Mesenteric fat pad (tissue), 1 donor: Measurements from ENCODE around the gene RAPGEF1. TPM values are rescaled to one million over a fixed set of nuclear protein-coding genes. Genes with fewer than 3 reads are reported as not detected.

Experiments
- DNase-seq: peaks from one replicate; pipeline ENCODE4 v3.0.0-alpha.2; 2020; ENCODE audit warnings: low spot score
- total RNA-seq: library from RNA; stranded (reverse); fragmentation: NEBNext Ultra II Directional; extraction: Animal tissue kit (Norgen Biotek cat#: 25700); gene quantifications from one replicate; pipeline ENCODE4 v1.2.1, GENCODE V29; 2021
- donor health status: DM: yes; HTN: yes; CAD: no.

Gene RAPGEF1
- total RNA-seq, 1 donor from 2014 or later: 106 TPM

DNA sequence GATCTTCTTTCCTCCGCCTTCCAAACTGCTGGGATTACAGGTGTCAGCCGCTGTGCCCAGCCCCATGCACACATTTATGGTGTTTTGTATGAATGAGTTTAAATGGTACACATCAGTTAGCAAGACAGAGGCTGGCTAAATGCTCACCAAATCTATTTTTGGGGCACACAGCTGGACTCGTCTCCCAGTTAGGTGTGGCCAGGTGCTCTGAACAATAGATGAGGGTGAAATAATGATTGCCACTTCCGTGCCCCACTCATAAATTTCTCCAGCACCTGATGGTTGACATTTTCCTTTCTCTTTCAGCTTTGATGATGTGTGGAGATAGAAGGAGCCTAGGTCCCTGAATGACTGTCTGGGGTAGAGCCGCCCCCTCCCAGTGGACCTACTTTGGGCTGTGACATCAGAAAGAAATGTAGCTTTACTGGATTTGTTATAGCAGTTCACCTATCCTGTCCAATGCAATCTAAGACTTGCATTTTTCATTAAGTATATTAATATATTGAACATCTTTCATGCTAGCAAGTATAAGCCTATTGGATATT lies 8.6 kb upstream of the RAPGEF1 start:
- no peak for DNase-seq

DNA sequence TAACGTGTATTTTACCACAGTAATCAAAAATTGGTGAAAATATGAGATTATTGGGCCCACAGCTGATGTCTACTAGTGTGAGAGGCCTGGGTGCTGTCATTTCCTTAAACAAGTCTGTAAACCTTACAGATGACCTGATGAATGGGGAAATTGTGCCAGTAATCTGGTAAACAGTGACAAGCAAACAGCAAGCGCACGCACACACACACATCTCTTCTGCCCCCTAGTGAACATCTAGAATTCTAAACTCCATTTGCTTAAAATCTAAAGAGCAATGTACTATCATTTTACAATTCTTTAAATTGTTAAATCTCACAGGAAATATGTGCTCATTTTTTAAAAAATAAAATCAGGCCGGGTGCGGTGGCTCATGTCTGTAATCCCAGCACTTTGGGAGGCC lies 7.5 kb upstream of the RAPGEF1 start:
- DNase-seq: no peak

DNA sequence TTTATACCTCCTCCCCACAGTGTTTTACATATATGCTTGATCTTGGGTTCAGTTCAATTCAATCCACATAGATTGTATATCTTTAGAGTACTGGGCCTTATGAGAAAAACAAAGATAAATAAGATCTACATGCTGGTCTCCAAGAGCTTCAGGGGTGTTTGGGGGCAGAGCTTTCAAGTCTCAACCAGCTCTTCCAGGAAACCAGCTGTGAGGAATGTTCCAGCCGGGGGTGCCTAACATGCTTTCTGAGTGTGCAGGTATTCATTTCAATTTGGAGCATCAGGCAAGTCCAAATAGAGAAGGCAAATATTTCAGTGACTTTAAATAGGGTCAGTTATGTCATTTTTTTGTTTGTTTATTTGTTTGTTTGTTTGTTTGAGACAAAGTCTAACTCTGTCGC lies 5.7 kb upstream of the RAPGEF1 start:
- no peak for DNase-seq

DNA sequence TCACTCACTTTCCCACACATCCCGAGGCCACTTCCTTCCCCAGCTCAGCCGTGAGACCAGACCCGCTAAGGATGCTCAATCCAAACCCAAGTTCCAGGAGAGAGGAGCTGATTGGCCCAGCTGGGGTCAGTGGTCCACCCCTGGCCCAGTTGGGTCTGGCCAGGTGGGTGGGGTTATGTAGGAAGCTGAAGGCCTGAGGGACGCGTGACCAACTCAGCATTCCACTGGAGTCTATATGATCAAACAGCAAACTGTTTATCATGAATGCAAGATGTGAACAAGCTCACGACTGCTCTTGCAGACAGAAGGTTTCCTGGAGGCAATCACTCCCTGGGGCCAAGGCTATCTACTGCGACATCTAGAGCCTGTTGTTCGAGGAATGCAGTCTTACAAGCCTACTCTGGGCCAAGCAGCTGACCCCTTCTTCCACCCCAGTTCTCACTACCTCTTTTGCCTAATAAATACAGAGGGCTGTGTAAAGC lies 4.9 kb upstream of the RAPGEF1 start:
- no peak for DNase-seq

DNA sequence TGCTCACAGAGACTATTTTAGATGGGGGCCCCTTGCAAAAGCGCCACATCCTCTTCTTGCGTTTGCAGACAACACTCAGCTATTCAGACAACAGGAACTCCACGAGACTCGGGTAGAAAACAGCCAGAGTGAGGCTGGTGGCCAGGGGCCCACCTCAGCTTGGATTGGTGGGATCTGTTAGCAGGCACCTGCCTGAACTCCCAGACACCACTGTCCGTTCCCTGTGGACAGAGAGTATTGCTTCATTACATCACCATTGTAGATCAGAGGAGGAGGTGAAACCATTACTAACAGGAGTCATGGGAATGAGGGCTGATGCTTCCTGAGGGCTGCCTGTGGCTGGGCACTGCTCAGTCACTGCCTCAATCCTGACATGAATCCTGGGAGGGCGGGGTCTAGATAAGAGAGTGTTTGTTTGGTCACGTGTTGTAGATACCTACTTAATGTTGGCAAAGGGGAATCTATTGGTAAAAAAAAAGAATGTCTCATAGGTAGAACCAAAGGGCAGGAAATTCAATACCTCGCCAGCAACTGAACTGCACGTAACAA lies 4.4 kb upstream of the RAPGEF1 start:
- no peak for DNase-seq

DNA sequence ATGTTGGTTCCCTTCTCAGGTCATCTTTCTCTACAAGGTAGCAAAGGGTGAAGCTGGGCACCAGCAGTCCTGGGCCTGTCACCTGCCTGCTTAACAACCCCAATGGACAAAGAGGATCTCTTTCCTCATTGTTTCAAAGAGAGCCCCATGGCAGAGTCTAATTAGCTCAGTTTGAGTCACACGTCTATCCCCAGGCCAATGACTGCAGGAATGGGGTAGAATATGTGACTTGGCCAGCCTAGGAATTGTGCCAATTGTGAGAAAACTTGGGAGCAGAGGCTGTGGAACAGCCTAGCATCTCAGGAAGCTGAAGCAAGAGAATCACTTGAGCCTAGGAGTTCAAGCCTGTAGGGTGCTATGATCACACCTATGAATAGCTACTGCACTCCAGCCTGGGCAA lies 3.6 kb upstream of the RAPGEF1 start:
- DNase-seq: no peak

DNA sequence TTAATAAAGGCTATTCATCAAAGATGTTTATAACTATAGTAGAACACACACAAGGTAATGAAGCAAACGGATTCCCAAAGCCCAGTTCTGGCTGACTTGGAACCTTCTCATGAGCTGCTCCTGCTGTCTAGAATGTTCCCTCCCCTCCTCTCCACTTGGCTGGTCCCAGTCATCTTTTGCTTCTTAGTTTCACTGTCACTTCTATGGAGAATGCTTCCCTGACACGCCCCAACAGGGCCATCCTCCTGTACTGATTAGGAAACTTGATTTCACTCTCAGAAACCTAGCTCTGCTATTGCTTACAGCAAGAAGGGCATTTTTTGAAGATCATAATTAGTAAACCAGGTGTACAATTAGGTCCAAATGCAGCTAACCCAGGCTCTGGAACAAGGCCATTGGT lies 3.2 kb upstream of the RAPGEF1 start:
- no peak for DNase-seq

DNA sequence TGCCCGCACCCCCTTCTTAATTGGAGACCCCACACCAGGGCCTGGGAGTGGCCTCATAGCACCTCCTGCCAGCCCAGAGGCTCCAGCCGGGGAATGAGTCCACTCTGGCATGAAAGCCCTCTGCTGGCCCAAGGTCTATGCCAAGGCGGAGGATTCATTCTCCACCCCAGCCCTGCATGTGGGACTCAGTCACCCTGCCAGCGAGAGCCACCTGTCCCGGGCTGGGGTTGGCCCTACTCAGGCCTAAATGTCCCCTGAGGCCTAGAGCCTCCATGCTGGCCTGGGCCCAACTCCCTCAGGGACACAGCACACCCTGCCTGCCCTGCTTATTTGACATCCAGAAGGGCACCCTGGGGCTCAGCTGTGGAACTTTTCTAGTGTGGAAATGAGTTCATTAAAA lies 1.0 kb upstream of the RAPGEF1 start:
- DNase-seq: no peak

DNA sequence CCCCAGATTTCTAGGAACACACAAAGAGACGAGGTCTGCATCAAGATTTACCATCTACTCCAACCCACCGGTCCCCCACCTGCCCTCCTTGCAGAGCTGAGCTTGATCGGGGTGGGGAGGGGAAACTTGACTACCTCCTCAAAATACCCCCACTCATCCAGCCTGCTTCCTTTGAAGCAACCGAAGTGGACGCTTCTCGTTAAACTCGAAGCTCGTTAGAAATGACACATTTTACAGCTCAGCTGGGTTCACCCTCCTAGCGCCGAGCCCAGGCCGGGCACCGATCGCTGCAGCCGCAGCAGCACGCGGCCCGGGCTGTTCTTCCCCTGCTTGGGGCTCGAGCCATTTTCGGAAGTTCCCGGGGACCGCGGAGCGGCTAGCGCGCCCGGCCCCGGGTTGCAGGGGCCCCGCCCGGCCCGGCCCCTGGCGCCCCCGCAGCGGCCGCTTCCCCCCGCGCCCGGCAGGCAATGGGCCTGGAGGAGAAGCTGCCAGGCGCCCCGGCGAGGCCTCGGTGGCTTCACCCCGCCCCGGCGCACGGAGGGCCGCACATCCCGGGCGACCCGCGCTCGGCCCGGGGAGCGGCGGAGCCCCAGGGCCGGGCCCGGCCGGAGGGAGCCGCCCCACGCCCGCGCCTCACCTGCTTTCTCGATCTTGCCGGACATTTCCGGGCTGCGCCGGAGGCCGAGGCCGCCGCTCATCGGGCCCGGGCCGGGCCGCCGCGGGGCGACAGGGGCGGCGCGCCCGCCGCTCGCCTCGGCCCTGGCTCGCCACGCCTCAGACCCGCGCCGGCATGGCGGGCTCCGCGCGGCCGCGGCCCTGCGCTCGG lies 530 bp downstream of the RAPGEF1 start:
- peak; percentile 90 for DNase-seq

DNA sequence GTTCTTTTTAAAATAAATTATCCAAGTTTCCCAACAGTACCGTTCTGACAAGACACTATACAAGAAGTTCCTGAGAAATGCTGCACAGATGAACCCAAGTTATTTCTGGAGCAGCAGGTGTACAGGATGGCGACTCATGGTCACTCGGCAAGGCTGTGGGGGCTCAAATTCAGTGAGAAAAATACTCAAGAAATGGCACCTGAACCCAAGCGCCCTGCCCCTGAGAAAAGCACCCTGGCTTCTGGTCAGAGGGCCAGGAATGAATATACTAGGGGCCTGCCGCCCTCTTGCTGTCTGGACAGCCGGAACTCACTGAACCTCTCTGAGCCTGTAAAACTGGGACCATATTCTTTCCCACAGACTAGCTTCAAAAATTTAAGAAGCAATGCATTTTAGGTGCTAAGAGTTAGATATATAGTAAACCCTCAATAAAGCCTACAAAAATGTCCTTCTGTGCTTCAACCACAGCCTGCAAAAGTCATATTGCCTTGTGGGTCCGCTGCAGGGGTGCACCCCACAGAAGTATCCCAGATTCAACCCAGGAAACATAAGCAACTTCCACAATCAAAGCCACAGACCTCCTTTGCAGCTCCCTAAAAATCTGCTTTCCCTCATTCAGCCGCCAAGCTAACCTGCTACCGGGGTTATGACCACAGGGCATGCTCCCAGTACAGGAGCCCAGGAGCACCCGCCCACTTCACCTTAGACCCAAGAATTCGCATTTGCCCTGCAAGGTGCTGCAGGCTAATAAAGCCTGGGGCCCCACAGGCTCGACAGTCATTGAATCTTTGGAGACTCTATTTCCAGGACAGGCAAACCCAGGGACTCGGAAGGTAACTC lies 1.4 kb downstream of the RAPGEF1 start:
- DNase-seq: no peak

DNA sequence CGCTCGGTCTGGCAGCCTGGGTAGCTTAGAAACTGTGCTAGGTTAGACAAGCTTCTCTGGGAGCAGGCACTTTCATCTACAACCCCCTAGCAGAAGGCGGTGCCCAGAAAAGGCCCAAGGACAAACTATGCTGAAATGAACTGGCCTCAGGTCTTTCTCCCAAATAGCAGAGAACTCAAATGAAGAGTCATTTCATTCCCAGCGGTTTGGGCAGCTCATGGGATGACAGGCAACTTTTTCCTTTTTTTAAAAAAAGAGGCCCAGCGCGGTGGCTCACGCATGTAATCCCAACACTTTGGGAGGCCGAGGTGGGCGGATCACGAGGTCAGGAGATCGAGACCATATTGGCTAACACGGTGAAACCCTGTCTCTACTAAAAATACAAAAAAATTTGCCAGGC lies 2.5 kb downstream of the RAPGEF1 start:
- no peak for DNase-seq

DNA sequence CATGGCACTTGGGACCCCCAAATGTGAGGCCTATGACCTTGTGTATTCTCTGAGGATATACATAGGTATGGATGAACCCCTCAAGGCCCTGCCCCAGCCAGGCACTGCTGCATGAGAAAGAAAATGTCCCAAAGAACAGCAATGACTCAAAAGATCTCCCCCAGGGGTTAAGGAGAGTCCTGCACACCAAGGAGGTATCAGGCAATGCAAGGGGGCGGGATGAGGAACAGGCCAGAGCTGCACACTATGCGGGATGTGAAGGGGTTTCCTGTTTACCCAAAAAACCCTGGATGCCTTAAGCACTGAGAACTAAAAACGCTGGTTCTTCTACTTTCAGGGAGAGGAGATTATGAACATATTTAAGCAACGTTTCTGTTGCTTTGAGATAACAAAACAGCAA lies 3.4 kb downstream of the RAPGEF1 start:
- no peak for DNase-seq

DNA sequence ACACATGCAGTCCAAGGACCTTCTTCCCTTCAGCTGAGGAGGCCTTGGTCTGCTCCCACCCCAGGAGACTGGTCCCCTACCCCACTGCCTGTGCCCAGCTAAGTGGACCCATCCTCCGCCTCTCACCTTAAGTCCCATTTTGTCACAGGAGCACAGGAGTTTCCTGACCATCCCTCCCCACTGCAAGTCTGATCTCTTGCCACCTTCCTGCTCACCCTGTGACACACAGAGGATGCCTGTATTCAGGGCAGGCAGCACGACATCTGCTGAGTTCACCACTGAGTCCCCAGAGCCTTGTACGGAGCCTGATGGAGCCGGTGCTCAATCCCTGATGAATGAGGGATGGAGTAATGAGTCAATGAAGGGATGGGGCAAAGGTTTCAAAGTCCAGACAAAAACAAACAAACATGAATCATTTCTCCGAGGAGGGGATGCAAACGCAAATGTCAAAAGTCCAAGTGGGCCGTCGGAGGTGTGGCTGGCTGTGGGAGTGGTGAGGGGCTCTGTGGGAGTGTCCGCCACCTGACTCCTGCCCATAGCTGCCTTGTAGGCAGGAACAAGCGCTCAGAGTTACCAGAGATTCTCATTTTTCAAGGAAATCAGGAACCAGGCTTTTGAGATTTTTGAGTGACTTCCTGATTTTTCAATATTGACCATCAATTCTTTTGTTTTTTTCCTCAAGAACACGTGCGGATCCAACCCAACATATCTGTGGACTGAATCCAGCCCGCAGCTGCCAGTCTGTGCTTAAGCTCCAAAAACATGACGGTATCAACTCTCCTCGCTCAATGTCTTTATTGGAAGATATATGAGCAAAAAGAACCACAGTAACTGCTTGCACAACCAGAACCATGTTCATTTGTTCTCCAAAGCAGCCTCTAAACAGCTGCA lies 4.4 kb downstream of the RAPGEF1 start:
- DNase-seq: no peak

DNA sequence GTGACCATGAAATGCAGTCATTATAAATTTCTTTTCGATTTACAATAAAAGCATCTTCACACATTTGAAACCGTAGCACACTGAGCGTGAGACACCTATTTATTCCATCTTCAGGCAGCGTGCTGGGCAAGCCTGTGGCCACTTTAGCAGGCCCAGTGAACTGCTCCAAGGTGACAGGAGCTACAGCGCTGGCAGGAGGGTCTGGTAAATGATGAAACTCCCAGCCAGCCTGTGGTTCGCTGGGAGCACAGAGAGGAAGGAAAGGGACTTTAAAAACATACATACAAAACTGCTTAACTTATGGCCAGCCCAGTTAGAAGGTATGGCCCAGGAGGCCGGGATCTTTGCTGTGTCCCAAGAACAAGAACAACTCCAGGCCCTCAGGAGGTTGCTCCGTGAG lies 5.1 kb downstream of the RAPGEF1 start:
- DNase-seq: no peak

DNA sequence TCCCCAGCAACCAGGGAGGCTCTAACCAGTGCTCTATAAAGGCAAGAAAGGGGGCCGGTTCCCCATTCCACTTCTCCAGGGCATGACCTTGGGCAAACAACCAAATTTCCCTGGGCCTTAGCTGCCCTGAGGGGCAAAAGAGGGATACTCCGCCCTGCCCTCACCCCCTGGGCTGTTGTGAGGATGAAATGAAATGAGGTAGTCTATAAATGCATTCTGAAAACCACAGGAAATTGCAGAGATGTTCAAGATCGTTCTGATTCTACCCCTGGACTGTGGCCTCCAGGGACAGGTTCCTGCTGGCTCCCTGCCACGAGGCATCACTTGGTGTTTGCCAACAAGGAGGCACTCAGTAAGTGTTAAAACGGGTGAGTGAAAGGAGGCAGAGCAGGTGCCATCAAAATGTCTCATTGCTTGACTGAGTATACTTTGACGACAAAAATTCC lies 5.7 kb downstream of the RAPGEF1 start:
- no peak for DNase-seq

DNA sequence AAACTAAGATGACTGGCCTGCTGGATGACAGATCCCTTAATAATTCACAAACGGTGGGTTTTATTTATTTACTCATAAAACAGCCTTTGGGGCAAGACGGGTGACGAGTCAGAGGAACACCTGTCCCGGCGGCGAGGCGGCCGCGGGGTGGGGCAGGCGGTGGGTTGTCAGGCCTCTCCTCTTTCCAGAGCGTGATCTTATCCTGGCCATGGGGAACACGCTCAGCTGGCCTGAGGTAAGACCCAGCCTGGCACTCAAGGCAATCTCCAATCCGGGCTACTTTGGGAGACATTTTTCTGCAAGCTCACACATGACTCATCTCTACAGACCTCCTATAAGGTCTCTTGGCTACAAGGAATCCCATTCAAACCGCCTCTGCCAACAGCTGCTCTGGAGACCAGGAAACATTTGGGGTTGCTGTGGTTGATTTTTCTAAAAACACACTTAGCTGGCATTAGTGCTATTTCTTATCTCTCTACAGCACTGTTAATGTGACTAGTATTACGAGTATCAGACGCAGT lies 6.3 kb downstream of the RAPGEF1 start:
- no peak for DNase-seq

DNA sequence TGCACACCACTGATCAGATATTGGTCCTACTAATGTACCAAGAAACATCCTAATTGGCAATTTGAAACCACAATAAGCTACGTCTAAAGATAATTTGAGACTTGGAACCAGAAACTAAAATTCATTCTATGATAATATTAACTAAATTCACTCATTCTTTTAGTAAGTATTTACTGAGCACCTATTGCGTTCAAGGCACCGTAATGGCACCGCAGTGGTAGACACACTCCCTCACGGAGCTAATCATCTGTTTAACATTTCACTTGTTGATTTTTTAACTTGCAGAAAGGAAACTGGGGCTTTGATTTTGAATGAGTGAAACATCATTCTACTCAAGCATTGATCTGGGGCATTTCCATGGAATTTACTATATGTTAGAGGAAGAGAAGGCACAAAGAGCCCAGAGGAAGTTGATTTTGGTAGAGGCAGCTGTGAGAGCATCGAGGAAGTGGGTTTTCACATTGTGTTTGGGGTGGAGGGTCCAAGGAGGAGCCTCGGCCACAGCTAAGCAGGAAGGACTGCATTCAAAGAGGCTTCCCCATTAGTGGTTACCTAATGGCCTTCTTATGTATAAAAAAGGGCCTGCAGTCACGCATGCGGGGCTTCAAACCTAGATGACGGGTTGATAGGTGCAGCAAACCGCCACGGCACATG lies 7.1 kb downstream of the RAPGEF1 start:
- no peak for DNase-seq

DNA sequence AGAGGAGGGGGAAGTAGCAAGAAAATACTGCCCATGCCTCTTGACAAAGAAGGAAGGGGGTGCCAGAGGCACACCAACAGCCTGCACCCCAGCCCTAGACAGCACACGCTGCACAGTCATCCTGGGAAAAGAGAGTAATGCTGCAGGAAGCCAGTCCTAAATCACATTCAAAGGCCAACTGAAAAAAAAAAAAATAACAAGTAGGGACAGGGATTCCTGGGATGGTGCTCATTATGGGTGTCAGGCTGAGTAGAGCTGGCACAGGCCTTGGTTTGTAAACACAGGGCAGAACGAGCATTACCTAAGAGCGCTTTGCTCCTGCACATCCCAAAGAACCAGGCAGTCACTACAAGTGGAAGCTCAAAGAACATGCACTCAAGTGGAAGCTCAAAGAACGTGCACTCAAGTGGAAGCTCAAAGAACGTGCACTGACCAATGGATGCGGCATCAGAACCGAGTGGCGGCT lies 7.8 kb downstream of the RAPGEF1 start:
- DNase-seq: no peak

DNA sequence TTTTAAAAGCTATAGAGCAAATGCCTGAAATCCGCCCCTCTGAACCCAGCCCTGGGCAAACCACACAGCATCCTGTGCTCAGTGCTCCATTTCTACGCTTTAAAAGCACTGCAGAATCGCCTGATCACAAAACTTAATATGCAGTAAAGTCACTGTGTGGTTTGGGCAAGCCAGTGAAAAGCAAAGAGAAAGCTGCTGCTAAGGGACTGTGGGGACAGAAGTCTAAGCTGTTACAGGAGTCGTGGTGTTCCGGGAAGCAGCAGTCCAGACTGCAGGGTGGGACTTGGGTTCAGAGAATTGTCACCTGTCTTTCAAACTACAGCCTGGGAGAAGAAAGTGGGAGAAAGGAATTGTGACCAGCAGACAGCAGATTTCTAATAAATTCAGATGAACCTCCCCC lies 8.2 kb downstream of the RAPGEF1 start:
- DNase-seq: no peak

DNA sequence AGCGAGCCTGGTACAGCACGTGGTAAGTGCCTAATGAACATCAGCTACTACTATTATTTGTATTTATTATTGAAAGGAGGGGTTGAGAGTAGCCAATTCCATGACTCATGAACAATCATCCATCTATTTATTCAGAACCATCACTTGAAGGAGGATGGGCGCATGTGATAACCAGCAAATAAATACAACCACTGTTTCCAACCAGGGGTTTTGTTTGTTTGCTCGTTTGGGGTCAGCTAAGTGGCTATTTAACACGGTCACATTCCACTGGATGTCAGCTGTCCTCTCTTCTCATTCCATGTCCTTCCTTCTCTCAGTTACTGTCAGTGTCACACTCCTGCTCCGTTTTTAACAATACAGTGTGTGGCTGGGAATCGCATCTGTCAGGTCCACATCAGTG lies 8.6 kb downstream of the RAPGEF1 start:
- no peak for DNase-seq
